GM12865 (cell line): ENCODE data around the gene MKLN1.
"Not testable (repeated sequence)": the region's sequence is repeated elsewhere in the genome, so short reads cannot be mapped to it uniquely, and the experiment has no call there.

Experiments used
- DNase-seq: peaks from one replicate; pipeline ENCODE4 v3.0.0; 2010; ENCODE audit warnings: low read depth
- H3K4me3 ChIP-seq: 2 replicates; pipeline ENCODE4 v1.5.1; 2011; ENCODE audit warnings: mild to moderate bottlenecking, low read depth, low read length, control low read depth
- CTCF ChIP-seq: IDR thresholded peaks from 2 replicates; pipeline ENCODE4 v1.5.1; 2011; ENCODE audit warnings: low read length, control low read depth, low read depth, inconsistent platforms; ENCODE audit not compliant: insufficient read depth; ENCODE audit errors: missing control alignments

The MKLN1 gene

GRCh38 chr7:131300572-131301466 lies 26.9 kb upstream of the MKLN1 start:
- no peak for TF ChIP-seq CTCF
- no peak overlapping the region for H3K4me3 ChIP-seq
- DNase-seq = no peak

- TF ChIP-seq CTCF = no peak
- no peak overlapping the region for H3K4me3 ChIP-seq
- no peak for DNase-seq
Measured at GRCh38 chr7:131302446-131302845, 25.2 kb upstream of the MKLN1 start.

GRCh38 chr7:131302876-131303707 lies 24.6 kb upstream of the MKLN1 start:
- no peak overlapping the region for H3K4me3 ChIP-seq
- peak; percentile 36 for TF ChIP-seq CTCF
- DNase-seq = peak; percentile 48

- no peak overlapping the region for H3K4me3 ChIP-seq
- DNase-seq = no peak
- TF ChIP-seq CTCF = no peak
Measured at GRCh38 chr7:131305152-131305551, 22.5 kb upstream of the MKLN1 start.

- not testable (repeated sequence) for H3K4me3 ChIP-seq, DNase-seq
Measured at GRCh38 chr7:131306041-131306440, 21.6 kb upstream of the MKLN1 start.

GRCh38 chr7:131306777-131307176 lies 20.9 kb upstream of the MKLN1 start:
- no peak for DNase-seq
- no peak for TF ChIP-seq CTCF
- no peak overlapping the region for H3K4me3 ChIP-seq

GRCh38 chr7:131307627-131308026 lies 20.0 kb upstream of the MKLN1 start:
- H3K4me3 ChIP-seq = no peak overlapping the region
- no peak for DNase-seq
- TF ChIP-seq CTCF = no peak
